SH-SY5Y (cell line): ENCODE measurements around the gene TBC1D9B.

Source experiments
- GATA2 ChIP-seq: IDR thresholded peaks from 2 replicates; pipeline ENCODE4 v1.6.1; 2011; ENCODE audit warnings: mild to moderate bottlenecking, low read depth, low read length
- GATA3 ChIP-seq: IDR thresholded peaks from 2 replicates; pipeline ENCODE4 v1.6.1; 2011; ENCODE audit warnings: low read depth, mild to moderate bottlenecking, low read length, moderate library complexity

Gene TBC1D9B

GRCh38 chr5:179882338-179882737, 25.4 kb downstream of the TBC1D9B start:
- TF ChIP-seq GATA2 (no peak), GATA3 (no peak)

- no peak for TF ChIP-seq GATA3
- no peak for TF ChIP-seq GATA2
Observed at GRCh38 chr5:179880848-179881590, 26.7 kb downstream of the TBC1D9B start.

GRCh38 chr5:179880066-179880650, 27.5 kb downstream of the TBC1D9B start:
- TF ChIP-seq GATA2 (no peak), GATA3 (no peak)

GRCh38 chr5:179879690-179880010, 28.0 kb downstream of the TBC1D9B start:
- no peak for TF ChIP-seq GATA2
- TF ChIP-seq GATA3, result no peak

- TF ChIP-seq GATA2 (no peak), GATA3 (no peak)
Observed at GRCh38 chr5:179879003-179879689, 28.6 kb downstream of the TBC1D9B start.

GRCh38 chr5:179878222-179879002, 29.3 kb downstream of the TBC1D9B start:
- no peak for TF ChIP-seq GATA3

- no peak for TF ChIP-seq GATA3
- TF ChIP-seq GATA2, result no peak
Observed at GRCh38 chr5:179876610-179876952, 31.1 kb downstream of the TBC1D9B start.

- TF ChIP-seq GATA2 (no peak), GATA3 (no peak)
Observed at GRCh38 chr5:179875741-179876609, 31.7 kb downstream of the TBC1D9B start.

GRCh38 chr5:179874536-179875292, 33.0 kb downstream of the TBC1D9B start:
- TF ChIP-seq GATA2 (no peak), GATA3 (no peak)

- no peak for TF ChIP-seq GATA2
- TF ChIP-seq GATA3, result no peak
Observed at GRCh38 chr5:179874136-179874535, 33.6 kb downstream of the TBC1D9B start.

GRCh38 chr5:179873588-179874110, 34.0 kb downstream of the TBC1D9B start:
- TF ChIP-seq GATA3 (no peak), GATA2 (no peak)

GRCh38 chr5:179872828-179873575, 34.7 kb downstream of the TBC1D9B start:
- no peak for TF ChIP-seq GATA2
- TF ChIP-seq GATA3, result no peak
